Gastrocnemius medialis (tissue), 4 donors: ENCODE data around the gene ATP6AP2. TPM values are rescaled to one million over a fixed set of nuclear protein-coding genes. Genes with fewer than 3 reads are reported as not detected.

Experiments
- ATAC-seq, 2 donors: fragments of 150-250 bp; one replicate each; pipeline ENCODE4 v1.9.1; 2016
- DNase-seq, 2 donors: peaks; one replicate each; pipeline ENCODE4 v3.0.0-alpha.2; 2019
- H3K27ac ChIP-seq, 4 donors: fragments of 200-600 bp; sonication (generic); 1 replicate in 1 of 4; 2 replicates in 3 of 4; pipeline ENCODE4 v1.5.1; 2016 to 2018; ENCODE audit warnings: mild to moderate bottlenecking in 2 of 4, moderate library complexity in 1 of 4
- H3K27me3 ChIP-seq, 3 donors: fragments of 200-600 bp; sonication (generic) in 2 of 3; 1 replicate in 1 of 3; 2 replicates in 2 of 3; pipeline versions ENCODE4 v1.5.1 to v1.6.0; 2016 to 2019; ENCODE audit warnings: mild to moderate bottlenecking in 1 of 3, moderate library complexity in 1 of 3
- H3K36me3 ChIP-seq, 2 donors: fragments of 200-600 bp; sonication (generic) in 1 of 2; one replicate each; pipeline ENCODE4 v1.5.1; 2017 to 2018
- H3K4me1 ChIP-seq, 2 donors: fragments of 200-600 bp; sonication (generic) in 1 of 2; one replicate each; pipeline ENCODE4 v1.5.1; 2016 to 2017; ENCODE audit warnings: mild to moderate bottlenecking in 2 of 2
- H3K4me3 ChIP-seq, 4 donors: fragments of 200-600 bp; sonication (generic) in 3 of 4; 1 replicate in 1 of 4; 2 replicates in 3 of 4; pipeline ENCODE4 v1.5.1; 2016 to 2019; ENCODE audit warnings: mild to moderate bottlenecking in 2 of 4
- H3K9me3 ChIP-seq, 3 donors: fragments of 200-600 bp; sonication (generic) in 2 of 3; 1 replicate in 1 of 3; 2 replicates in 2 of 3; pipeline ENCODE4 v1.5.1; 2016 to 2019
- POLR2A ChIP-seq, 2 donors: fragments of 450-650 bp; IDR thresholded peaks; one replicate each; pipeline ENCODE4 v1.6.1; 2017; ENCODE audit warnings: antibody characterized with exemption in 2 of 2, mild to moderate bottlenecking in 2 of 2, moderate library complexity in 2 of 2
- in situ Hi-C, 4 donors: fragments of 200-750 bp; cut with MboI; loops; one replicate each; pipeline versions ENCODE4 v1.15.0 to v1.8.0; 2017; ENCODE audit warnings: low sequenced_read_pairs in 4 of 4
- intact Hi-C: fragments of 100-400 bp; cut with DNase I; formaldehyde crosslinking; loops from one replicate; pipeline ENCODE4 v1.15.1; 2023; ENCODE audit warnings: low total_unique reads
- total RNA-seq, 4 donors: library from RNA; depleted of rRNA; stranded (reverse); fragments of >200 nt; gene quantifications; one replicate each; pipeline versions ENCODE4 v1.1.0 to v1.2.3, GENCODE V29; 2016
- TF ChIP-seq, protein P1 (sequence below), 5 experiments: fragments of 450-650 bp in 3 of 5; fragments of 200-600 bp in 2 of 5; sonication (generic) in 2 of 5; IDR thresholded peaks in 4 of 5; conservative IDR thresholded peaks in 1 of 5; 1 replicate in 4 of 5; 2 replicates in 1 of 5; pipeline ENCODE4 v1.5.1; 2016 to 2019; ENCODE audit warnings: antibody characterized with exemption in 5 of 5, mild to moderate bottlenecking in 3 of 5, moderate library complexity in 3 of 5

ATP6AP2 gene
- total RNA-seq, 4 donors from 2014 or later, result 23.2 to 40.1 (median 31.5) TPM

GRCh38 chrX:40651620-40652223 lies 71.0 kb downstream of the ATP6AP2 start:
- TF ChIP-seq, protein P1, sequence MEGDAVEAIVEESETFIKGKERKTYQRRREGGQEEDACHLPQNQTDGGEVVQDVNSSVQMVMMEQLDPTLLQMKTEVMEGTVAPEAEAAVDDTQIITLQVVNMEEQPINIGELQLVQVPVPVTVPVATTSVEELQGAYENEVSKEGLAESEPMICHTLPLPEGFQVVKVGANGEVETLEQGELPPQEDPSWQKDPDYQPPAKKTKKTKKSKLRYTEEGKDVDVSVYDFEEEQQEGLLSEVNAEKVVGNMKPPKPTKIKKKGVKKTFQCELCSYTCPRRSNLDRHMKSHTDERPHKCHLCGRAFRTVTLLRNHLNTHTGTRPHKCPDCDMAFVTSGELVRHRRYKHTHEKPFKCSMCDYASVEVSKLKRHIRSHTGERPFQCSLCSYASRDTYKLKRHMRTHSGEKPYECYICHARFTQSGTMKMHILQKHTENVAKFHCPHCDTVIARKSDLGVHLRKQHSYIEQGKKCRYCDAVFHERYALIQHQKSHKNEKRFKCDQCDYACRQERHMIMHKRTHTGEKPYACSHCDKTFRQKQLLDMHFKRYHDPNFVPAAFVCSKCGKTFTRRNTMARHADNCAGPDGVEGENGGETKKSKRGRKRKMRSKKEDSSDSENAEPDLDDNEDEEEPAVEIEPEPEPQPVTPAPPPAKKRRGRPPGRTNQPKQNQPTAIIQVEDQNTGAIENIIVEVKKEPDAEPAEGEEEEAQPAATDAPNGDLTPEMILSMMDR (IDR thresholded peaks at IDR 0.05 in 4 of 5, conservative IDR thresholded peaks at IDR 0.05 in 1 of 5), result peak; percentile 71 to 91 (median 82)
- no peak for TF ChIP-seq POLR2A (IDR thresholded peaks at IDR 0.05)
- H3K4me3 ChIP-seq, result no peak overlapping the region
- ATAC-seq, result no peak
- no peaks in the 10 kb centered on the region for H3K27me3 ChIP-seq
- peak overlapping the region; percentile 22 to 57 (median 40) for H3K27ac ChIP-seq
- peaks cover 7 to 10% of the 10 kb centered on the region in 2 donors for H3K4me1 ChIP-seq
- DNase-seq, result peak in 1 of 2 donors; percentile 47
- H3K9me3 ChIP-seq, result no peaks in the 10 kb centered on the region
- intact Hi-C loops, result loop anchor here (1.0 to 5.0 kb wide), 2 partner anchors 143 to 601 kb away; no protein-coding TSS in a partner anchor
- in situ Hi-C loops, result loop anchor here (5.0 to 25.0 kb wide), 6 partner anchors 93 to 603 kb away; no protein-coding TSS in a partner anchor
- no peaks in the 10 kb centered on the region for H3K36me3 ChIP-seq

DNA sequence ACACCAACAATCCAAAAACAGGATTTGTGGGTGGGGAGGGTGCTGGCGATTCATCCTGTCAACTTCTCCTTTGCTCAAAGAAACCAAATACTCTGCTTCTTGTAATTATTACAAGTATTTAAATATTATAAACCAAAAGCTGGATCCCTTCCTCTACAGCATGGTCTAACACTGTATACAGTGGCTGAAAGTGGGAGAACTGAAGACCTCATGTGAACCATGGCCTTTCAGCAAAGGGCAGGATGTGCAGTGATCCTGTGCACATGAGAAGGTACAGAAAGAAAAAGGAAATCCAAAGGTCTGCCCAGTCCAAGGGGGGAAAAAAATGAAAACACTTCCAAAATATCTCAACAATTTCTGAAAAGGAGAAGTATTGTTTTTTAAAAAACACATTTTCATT lies 71.9 kb downstream of the ATP6AP2 start:
- H3K9me3 ChIP-seq, result no peaks in the 10 kb centered on the region
- no peak overlapping the region for H3K4me3 ChIP-seq
- in situ Hi-C loops (loop anchor here (5.0 to 25.0 kb wide), 6 partner anchors 92 to 602 kb away; no protein-coding TSS in a partner anchor), intact Hi-C loops (loop anchor here (5.0 kb wide), 1 partner anchor 600 kb away; no protein-coding TSS in a partner anchor)
- TF ChIP-seq, protein P1 (IDR thresholded peaks at IDR 0.05 in 4 of 5, conservative IDR thresholded peaks at IDR 0.05 in 1 of 5), result no peak
- TF ChIP-seq POLR2A (IDR thresholded peaks at IDR 0.05), result no peak
- no peak for DNase-seq
- peaks cover 7 to 10% of the 10 kb centered on the region in 2 donors for H3K4me1 ChIP-seq
- peaks cover 0 to 5% of the 10 kb centered on the region in 2 donors for H3K36me3 ChIP-seq
- H3K27me3 ChIP-seq, result no peaks in the 10 kb centered on the region
- ATAC-seq, result no peak
- H3K27ac ChIP-seq, result peak overlapping the region in 2 of 4 donors; percentile 20 to 48

GRCh38 chrX:40653535-40653934 lies 72.8 kb downstream of the ATP6AP2 start:
- H3K9me3 ChIP-seq, result no peaks in the 10 kb centered on the region
- intact Hi-C loops (loop anchor here (5.0 kb wide), 1 partner anchor 599 kb away; no protein-coding TSS in a partner anchor), in situ Hi-C loops (loop anchor here (5.0 to 25.0 kb wide), 6 partner anchors 91 to 601 kb away; no protein-coding TSS in a partner anchor)
- H3K4me3 ChIP-seq, result no peak overlapping the region
- DNase-seq (no peak), ATAC-seq (no peak)
- peaks cover 6 to 7% of the 10 kb centered on the region in 2 donors for H3K4me1 ChIP-seq
- H3K36me3 ChIP-seq, result peaks cover 0 to 10% of the 10 kb centered on the region in 2 donors
- peak overlapping the region in 3 of 4 donors; percentile 20 to 48 (median 30) for H3K27ac ChIP-seq
- TF ChIP-seq, protein P1 (IDR thresholded peaks at IDR 0.05 in 4 of 5, conservative IDR thresholded peaks at IDR 0.05 in 1 of 5), result no peak
- no peak for TF ChIP-seq POLR2A (IDR thresholded peaks at IDR 0.05)
- H3K27me3 ChIP-seq, result no peaks in the 10 kb centered on the region

Other genes with a start within 250 kb of the ATP6AP2 start
- gene MPC1L, start 42.5 kb downstream of the ATP6AP2 start, total RNA-seq, result not detected
- 1 to 10 TPM; 4.1 to 8.7 (median 5.8) TPM for gene CXorf38, start 66.6 kb downstream of the ATP6AP2 start, total RNA-seq
- 10 to 100 TPM; 19.8 to 27.0 (median 24.0) TPM for gene MED14, start 154.6 kb downstream of the ATP6AP2 start, total RNA-seq